Muscle of leg (tissue), 11 donors: ENCODE measurements around the gene MS4A4E. TPM values are rescaled to one million over a fixed set of nuclear protein-coding genes. Genes with fewer than 3 reads are reported as not detected.

Source experiments
- DNase-seq: peaks from one replicate; pipeline ENCODE4 v3.0.0; 2013
- H3K27ac ChIP-seq: one replicate; pipeline ENCODE4 v1.5.1; 2013; ENCODE audit warnings: mild to moderate bottlenecking, low read length, control low read depth
- H3K27me3 ChIP-seq: one replicate; pipeline ENCODE4 v1.6.1; 2013; ENCODE audit warnings: low read length; ENCODE audit not compliant: control insufficient read depth, insufficient read depth
- H3K36me3 ChIP-seq: one replicate; pipeline ENCODE4 v1.6.1; 2013; ENCODE audit warnings: low read length; ENCODE audit not compliant: control insufficient read depth, insufficient read depth
- H3K4me1 ChIP-seq: one replicate; pipeline ENCODE4 v1.6.1; 2013; ENCODE audit warnings: low read length; ENCODE audit not compliant: control insufficient read depth, insufficient read depth
- H3K4me3 ChIP-seq: one replicate; pipeline ENCODE4 v1.5.1; 2013; ENCODE audit warnings: low read length, control low read depth
- H3K9me3 ChIP-seq: replicated peaks from 2 replicates; pipeline ENCODE4 v1.6.1; 2013; ENCODE audit warnings: low read depth, low read length; ENCODE audit not compliant: control insufficient read depth
- WGBS: methylation state at CpG from one replicate; pipeline ENCODE4 v1.1.5; 2013; ENCODE audit warnings: missing lambda C conversion rate; ENCODE audit not compliant: insufficient coverage; 5-methylcytosine and 5-hydroxymethylcytosine counted together
- polyA plus RNA-seq, 8 donors: library from polyadenylated mRNA; unstranded; fragments of 120-200 nt; gene quantifications; one replicate each; pipeline versions ENCODE4 v1.2.1 to v1.2.3, GENCODE V29; 2013; ENCODE audit warnings: inconsistent platforms in 1 of 8, low replicate concordance in 1 of 8; ENCODE audit not compliant: insufficient read length in 8 of 8, insufficient read depth in 1 of 8
- total RNA-seq: library from RNA; stranded (reverse); fragments of 120-200 nt; gene quantifications from one replicate; pipeline ENCODE4 v1.2.4, GENCODE V29; 2013

The MS4A4E gene
- total and polyA plus RNA-seq, 9 donors: 0.18 to 2.4 (median 1.8) TPM

DNA sequence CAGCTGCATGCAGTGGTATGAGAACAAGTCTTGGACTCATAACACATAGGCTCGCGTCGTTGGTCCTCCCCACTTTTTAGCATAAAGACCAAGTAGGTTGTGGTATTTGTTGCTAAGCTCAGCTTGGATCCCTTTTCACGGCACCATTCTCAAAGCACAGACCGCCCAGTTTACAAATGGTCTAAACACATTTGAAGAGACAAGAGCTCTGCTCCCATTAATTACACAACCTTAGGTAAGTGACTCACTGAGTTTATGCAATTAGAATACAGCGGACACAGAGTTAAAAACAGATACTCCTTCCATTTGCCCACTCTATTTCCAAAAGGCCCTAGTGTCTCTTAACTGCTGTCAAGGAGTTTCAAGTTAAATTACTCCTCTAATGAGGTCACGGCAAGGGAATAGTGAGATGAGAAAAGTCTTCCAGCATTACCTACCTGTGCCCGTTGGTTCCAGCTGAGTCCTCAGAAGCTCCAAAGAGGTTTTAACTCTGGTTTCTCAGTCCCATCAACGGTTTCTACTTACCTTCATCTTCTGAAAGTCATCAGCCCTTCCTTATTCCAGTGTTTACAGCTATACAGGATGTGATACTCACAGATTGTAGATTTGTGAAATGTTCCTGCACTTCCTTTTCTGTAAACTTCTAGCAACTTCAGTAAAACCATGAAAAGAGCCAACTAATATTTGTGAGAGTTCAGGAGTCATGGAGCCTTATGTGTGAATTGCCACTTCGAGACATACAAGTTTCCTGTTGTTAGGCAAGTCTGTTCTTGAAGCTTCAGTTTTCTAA, 60.2 kb downstream of the MS4A4E start, which contains the start of gene MS4A6A:
Gene MS4A6A (minus strand): TSS at position 543 of the 790 bp plus-strand sequence. CDS start 1,356 bp downstream, outside the sequence.
- WGBS: 82% methylated on average over 3 of the region's 10 CpGs
- Histone ChIP-seq H3K36me3 (no peaks in the 10 kb centered on the region), H3K4me3 (peak within 1 kb of the TSS; percentile 9), H3K27ac (peak within 1 kb of the TSS; percentile 49), H3K27me3 (no peaks in the 10 kb centered on the region), H3K9me3 (no peaks in the 10 kb centered on the region), H3K4me1 (no peaks in the 10 kb centered on the region)
- DNase-seq: peak; percentile 43

DNA sequence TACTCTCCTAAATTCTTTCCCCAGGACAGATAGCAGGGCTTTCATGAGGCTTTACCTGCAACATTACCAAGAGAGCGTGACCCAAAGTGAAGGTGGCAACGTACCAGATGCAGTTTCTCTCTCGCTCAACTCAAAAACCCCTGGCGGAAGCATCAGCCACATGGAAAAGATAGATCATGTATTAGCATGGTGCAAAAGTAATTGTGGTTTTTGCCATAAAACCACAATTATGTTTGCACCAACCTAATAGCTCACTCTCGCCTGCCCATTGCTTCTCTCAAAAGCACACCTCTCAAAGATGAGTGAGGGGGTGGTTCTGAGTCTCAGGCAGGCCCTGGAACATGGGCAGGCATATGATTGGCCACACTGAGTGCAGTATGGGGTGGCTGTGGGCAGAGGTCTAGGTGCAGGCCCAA, 67.1 kb downstream of the MS4A4E start:
- Histone ChIP-seq H3K36me3 (no peaks in the 10 kb centered on the region), H3K27me3 (no peaks in the 10 kb centered on the region), H3K9me3 (no peaks in the 10 kb centered on the region), H3K27ac (no peak overlapping the region), H3K4me3 (no peak overlapping the region), H3K4me1 (no peaks in the 10 kb centered on the region)
- 100% methylated on average over 1 of the region's 5 CpGs for WGBS
- no peak for DNase-seq

DNA sequence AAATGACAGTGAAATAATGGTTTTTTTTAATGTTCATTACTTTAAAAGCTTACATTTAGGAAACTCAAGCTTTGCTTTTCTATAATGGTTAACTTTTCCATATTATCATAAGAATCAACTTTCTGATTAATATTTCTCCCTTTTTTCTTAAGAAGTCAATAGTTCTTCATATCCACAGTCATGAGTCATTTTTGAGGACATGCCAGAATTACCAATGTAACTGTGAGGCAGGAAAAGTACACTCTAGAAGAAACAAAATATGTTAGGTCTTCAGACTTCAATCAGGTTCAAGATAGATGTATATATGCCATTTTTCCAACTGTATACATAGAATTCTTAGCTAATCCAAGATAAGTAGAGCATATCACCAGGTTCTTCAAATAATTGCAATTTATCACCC, 70.9 kb downstream of the MS4A4E start:
- Histone ChIP-seq H3K4me3 (no peak overlapping the region), H3K36me3 (no peaks in the 10 kb centered on the region), H3K4me1 (no peaks in the 10 kb centered on the region), H3K27ac (no peak overlapping the region), H3K27me3 (no peaks in the 10 kb centered on the region), H3K9me3 (peaks cover 5% of the 10 kb centered on the region)
- DNase-seq: no peak

DNA sequence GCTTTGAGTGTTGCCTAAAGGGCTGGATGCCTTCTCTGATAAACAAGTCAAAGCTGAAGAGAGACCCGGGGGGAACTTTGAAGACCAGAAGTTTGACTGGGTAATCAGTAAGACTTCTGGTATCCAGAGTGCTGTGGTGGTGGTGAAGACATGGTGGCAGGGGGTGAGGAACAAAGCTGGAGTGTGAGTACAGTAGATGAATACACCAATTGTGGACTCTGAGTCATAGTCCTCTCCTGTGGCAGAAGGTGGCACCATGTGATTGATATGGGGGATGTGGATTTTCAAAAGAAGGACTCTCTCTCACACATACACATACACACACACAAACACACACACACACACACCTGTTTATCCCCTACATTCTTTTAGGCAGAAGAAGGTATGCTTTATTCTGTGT, 72.4 kb downstream of the MS4A4E start:
- Histone ChIP-seq H3K9me3 (peaks cover 5% of the 10 kb centered on the region), H3K27me3 (no peaks in the 10 kb centered on the region), H3K4me3 (no peak overlapping the region), H3K27ac (no peak overlapping the region), H3K4me1 (no peaks in the 10 kb centered on the region), H3K36me3 (no peaks in the 10 kb centered on the region)
- 73% methylated on average over 1 of the region's 1 CpG for WGBS
- no peak for DNase-seq

DNA sequence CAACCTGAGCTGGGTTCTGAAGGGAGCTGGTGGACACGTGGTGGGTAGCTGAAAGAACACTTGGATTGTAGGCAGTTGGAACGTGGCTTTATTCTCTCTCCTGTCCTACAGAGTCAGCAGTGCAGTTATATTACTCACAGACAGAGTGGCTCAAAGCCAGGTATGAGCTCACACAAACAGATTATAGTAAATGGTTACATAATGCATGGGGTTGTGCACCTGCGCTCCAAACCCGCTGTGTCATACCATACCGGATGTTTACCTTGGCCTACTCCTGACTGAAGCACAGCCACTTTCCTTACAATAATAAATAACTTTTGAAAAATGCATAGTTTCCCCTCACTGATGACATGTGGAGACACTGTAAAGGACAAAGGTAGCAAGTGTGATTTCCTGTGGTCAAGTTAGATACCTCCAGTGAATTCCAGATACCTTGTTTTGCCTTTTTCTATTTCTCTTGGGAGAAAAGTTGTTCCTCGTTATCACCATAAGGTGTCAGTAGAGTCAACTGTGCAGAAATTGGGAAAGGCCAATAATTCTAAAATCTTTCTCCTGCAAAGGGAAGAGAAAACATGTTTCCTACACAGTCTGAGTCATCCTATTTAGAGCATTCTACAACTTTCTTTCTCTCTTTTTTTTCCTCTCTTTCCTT, 73.5 kb downstream of the MS4A4E start:
- Histone ChIP-seq H3K9me3 (peaks cover 5% of the 10 kb centered on the region), H3K36me3 (no peaks in the 10 kb centered on the region), H3K4me3 (no peak overlapping the region), H3K4me1 (no peaks in the 10 kb centered on the region), H3K27me3 (no peaks in the 10 kb centered on the region), H3K27ac (no peak overlapping the region)
- WGBS: no CpG with 5 or more reads among the region's 6 CpGs
- DNase-seq: peak; percentile 46

DNA sequence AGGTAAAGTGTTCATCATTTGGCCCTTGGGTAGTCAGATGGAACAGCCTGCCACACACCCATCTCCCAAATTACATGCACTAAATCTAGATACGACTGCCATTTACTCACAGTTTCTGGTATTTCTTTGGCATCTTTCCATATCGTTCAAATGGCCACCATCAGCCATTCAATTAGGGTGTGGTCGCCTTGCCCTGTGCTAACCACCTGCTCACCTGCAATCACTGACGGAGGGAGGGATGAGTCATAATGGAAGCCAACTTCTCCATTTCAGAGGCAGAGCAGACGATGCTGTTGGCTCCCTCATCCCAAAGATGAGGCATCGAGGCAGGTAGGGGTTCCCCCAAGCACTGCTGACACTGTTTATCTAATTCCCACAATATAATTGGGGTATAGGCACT, 74.6 kb downstream of the MS4A4E start:
- no peak for DNase-seq
- no peaks in the 10 kb centered on the region for H3K36me3 ChIP-seq
- H3K27ac ChIP-seq: no peak overlapping the region
- 75% methylated on average over 3 of the region's 6 CpGs for WGBS
- H3K4me3 ChIP-seq: no peak overlapping the region
- no peaks in the 10 kb centered on the region for H3K27me3 ChIP-seq
- no peaks in the 10 kb centered on the region for H3K4me1 ChIP-seq
- H3K9me3 ChIP-seq: peaks cover 5% of the 10 kb centered on the region

DNA sequence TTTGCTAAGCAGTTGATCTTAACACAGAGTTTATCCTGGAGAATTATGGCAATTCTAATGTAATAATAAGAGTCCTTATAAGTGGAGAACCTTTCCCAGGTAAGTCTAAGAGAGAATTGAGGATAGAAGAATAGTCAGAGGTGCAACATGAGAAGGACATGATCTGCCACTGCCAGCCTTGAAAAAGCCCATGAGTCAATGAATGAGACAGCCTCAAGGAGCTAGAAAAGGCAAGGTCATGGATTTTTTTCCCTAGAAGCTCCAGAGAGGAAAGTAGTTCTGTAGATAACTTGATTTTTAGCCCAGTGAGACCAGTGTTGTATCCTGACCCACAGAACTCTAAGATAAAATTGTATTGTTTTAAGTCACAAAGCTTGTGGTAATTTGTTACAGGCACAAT, 77.0 kb downstream of the MS4A4E start:
- Histone ChIP-seq H3K27ac (no peak overlapping the region), H3K27me3 (no peaks in the 10 kb centered on the region)

DNA sequence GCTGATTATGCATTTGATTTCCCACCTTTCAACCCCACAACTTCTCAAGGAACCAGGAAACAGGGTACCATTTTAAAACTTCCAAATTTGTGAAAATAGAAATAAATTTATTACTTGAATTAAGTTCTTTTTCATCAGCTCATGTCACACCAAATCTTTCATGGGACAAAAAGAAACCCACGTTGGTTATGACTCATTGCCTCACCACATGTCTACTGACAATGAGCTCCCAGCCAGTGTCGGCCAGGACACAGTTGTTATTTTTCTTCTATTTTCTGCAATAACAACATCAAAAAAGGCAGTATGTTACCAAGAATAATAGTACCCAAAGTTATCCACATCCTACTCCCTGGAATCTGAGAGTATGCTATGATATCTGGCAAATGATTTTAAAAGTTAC, 77.4 kb downstream of the MS4A4E start:
- Histone ChIP-seq H3K4me1 (no peaks in the 10 kb centered on the region), H3K27ac (no peak overlapping the region), H3K27me3 (no peaks in the 10 kb centered on the region), H3K9me3 (peaks cover 5% of the 10 kb centered on the region), H3K36me3 (no peaks in the 10 kb centered on the region), H3K4me3 (no peak overlapping the region)
- no peak for DNase-seq
- 71% methylated on average over 1 of the region's 2 CpGs for WGBS

More for the DNA sequence above, 77.0 kb downstream of the MS4A4E start:
- DNase-seq: no peak
- H3K9me3 ChIP-seq: peaks cover 5% of the 10 kb centered on the region
- no peaks in the 10 kb centered on the region for H3K4me1 ChIP-seq
- H3K4me3 ChIP-seq: no peak overlapping the region
- H3K36me3 ChIP-seq: no peaks in the 10 kb centered on the region

DNA sequence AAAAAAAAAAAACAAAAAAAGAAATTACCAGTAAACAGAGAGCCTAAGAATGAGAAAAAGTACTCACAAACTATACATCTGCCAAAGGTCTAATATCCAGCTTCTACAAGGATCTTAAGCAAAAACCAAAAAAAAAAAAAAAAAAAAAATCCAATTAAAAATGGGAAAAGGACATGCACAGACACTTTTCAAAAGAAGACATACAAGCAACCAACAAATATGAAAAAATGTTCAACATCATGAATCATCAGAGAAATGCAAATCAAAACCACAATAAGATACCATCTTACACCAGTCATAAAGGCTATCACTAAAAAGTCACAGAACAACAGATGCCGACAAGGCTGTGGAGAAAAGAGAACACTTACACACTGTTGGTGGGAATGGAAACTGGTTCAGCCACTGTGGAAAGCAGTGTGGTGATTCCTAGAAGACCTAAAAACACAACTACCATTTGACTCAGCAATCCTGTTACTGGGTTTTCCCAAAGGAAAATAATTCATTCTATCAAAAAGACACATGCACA, 78.3 kb downstream of the MS4A4E start:
- Histone ChIP-seq H3K9me3 (peaks cover 5% of the 10 kb centered on the region), H3K4me3 (no peak overlapping the region), H3K4me1 (no peaks in the 10 kb centered on the region), H3K27ac (no peak overlapping the region), H3K36me3 (no peaks in the 10 kb centered on the region), H3K27me3 (no peaks in the 10 kb centered on the region)
- DNase-seq: no peak
- no CpG with 5 or more reads among the region's 1 CpG for WGBS

DNA sequence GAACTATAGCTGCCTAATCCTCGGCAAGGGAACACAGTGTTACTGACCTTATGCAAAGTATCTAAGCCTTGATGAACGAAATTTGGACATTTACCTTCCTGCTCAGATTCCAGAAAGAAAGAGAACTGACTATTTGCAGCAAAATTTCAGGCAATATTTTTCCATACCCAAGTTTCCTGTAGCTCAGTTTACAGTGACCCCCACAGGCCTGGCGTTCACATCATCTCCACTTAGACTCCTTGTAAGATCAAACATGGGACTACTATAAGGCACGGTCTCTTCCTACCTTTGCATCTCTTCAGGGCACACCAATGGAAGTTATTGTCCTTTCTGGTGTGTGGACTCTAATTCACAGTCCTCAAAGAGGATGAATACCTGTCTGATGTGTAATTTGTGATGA, 81.2 kb downstream of the MS4A4E start:
- H3K4me1 ChIP-seq: no peaks in the 10 kb centered on the region
- H3K27ac ChIP-seq: no peak overlapping the region
- no peaks in the 10 kb centered on the region for H3K9me3 ChIP-seq
- H3K36me3 ChIP-seq: no peaks in the 10 kb centered on the region
- WGBS: 63% methylated on average over 3 of the region's 4 CpGs
- no peaks in the 10 kb centered on the region for H3K27me3 ChIP-seq
- H3K4me3 ChIP-seq: no peak overlapping the region
- no peak for DNase-seq
